ENCODE results near the gene PDE1A. TPM values are rescaled to one million over a fixed set of nuclear protein-coding genes. Genes with fewer than 3 reads are reported as not detected.

PDE1A gene
- polyA plus RNA-seq, 1 of the 3 experiments (the other 2 are of a cell fraction), result 0.08 TPM

DNA sequence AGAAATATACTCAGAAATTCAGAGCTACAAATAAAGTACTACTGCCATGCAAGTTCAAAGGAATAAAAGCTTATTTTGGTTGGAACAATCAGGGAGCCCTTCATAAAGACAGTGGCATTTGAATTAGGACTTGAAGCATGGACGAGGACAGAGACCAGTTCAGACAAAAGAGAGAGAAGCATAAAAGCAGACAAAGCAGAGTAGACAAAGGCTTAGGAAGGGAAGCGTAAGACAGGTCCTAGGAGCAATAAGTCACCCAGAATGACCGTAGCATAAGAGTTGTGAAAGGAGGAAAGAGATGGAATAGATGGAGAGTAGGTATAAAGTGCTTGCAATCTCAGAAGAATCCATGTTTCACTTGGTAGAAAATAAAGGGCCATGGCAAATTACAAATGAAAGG, 14.0 kb downstream of the PDE1A start:
- CTCF ChIA-PET, result no interaction called here
- Histone ChIP-seq H4K20me1 (ENCODE audit: insufficient read depth) (no peaks in the 10 kb centered on the region), H3K79me2 (ENCODE audit: insufficient read depth) (no peaks in the 10 kb centered on the region), H3K27me3 (ENCODE audit: insufficient read depth) (no peaks in the 10 kb centered on the region), H3K9me3 (no peaks in the 10 kb centered on the region), H3K4me1 (ENCODE audit: control insufficient read depth in 1 of 2, insufficient read depth in 2 of 2, low read depth in 1 of 2, low read length in 1 of 2) (peaks cover 0 to 2% of the 10 kb centered on the region in 2 experiments; a peak in 1 of 4 replicates), H3K27ac (ENCODE audit: low read depth in 2 of 2, low read length in 1 of 2) (no peak overlapping the region), H3K9me2 (no peaks in the 10 kb centered on the region), H3K9ac (no peak overlapping the region), H2AFZ (ENCODE audit: low read depth) (no peak overlapping the region), H3K36me3 (replicated peaks in 1 of 2; ENCODE audit: control insufficient read depth in 1 of 2, insufficient read depth in 2 of 2, low read length in 1 of 2) (no peaks in the 10 kb centered on the region), H3K4me2 (no peak overlapping the region), H3F3A (replicated peaks; ENCODE audit: insufficient read depth) (no peaks in the 10 kb centered on the region), H3K4me3 (ENCODE audit: low read depth in 2 of 2, low read length in 1 of 2) (no peak overlapping the region)
- WGBS (ENCODE audit: low lambda C conversion rate), result 73% methylated on average over 3 of the region's 3 CpGs
- POLR2A ChIA-PET, result no interaction called here
- TF ChIP-seq MXI1 (IDR thresholded peaks at IDR 0.05; ENCODE audit: low read depth, low read length) (no peak), EP300 (IDR thresholded peaks at IDR 0.05; ENCODE audit: borderline replicate concordance in 1 of 2, low read depth in 1 of 2, low read length in 1 of 2) (no peak), YY1 (IDR thresholded peaks at IDR 0.05; ENCODE audit: low read depth) (no peak), RFX5 (IDR thresholded peaks at IDR 0.05; ENCODE audit: low read length) (no peak), CHD2 (IDR thresholded peaks at IDR 0.05; ENCODE audit: low read length, partially characterized antibody) (no peak), RAD21 (IDR thresholded peaks at IDR 0.05; ENCODE audit: low read length) (no peak), SIN3A (IDR thresholded peaks at IDR 0.05; ENCODE audit: borderline replicate concordance, low read depth, low read length) (no peak)
- TF ChIP-seq, protein P1, sequence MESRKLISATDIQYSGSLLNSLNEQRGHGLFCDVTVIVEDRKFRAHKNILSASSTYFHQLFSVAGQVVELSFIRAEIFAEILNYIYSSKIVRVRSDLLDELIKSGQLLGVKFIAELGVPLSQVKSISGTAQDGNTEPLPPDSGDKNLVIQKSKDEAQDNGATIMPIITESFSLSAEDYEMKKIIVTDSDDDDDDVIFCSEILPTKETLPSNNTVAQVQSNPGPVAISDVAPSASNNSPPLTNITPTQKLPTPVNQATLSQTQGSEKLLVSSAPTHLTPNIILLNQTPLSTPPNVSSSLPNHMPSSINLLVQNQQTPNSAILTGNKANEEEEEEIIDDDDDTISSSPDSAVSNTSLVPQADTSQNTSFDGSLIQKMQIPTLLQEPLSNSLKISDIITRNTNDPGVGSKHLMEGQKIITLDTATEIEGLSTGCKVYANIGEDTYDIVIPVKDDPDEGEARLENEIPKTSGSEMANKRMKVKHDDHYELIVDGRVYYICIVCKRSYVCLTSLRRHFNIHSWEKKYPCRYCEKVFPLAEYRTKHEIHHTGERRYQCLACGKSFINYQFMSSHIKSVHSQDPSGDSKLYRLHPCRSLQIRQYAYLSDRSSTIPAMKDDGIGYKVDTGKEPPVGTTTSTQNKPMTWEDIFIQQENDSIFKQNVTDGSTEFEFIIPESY (IDR thresholded peaks at IDR 0.05; ENCODE audit: borderline replicate concordance, low read depth), result no peak
- TF ChIP-seq, protein P2, sequence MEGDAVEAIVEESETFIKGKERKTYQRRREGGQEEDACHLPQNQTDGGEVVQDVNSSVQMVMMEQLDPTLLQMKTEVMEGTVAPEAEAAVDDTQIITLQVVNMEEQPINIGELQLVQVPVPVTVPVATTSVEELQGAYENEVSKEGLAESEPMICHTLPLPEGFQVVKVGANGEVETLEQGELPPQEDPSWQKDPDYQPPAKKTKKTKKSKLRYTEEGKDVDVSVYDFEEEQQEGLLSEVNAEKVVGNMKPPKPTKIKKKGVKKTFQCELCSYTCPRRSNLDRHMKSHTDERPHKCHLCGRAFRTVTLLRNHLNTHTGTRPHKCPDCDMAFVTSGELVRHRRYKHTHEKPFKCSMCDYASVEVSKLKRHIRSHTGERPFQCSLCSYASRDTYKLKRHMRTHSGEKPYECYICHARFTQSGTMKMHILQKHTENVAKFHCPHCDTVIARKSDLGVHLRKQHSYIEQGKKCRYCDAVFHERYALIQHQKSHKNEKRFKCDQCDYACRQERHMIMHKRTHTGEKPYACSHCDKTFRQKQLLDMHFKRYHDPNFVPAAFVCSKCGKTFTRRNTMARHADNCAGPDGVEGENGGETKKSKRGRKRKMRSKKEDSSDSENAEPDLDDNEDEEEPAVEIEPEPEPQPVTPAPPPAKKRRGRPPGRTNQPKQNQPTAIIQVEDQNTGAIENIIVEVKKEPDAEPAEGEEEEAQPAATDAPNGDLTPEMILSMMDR (IDR thresholded peaks at IDR 0.05), result no peak
- TF ChIP-seq, protein P3, sequence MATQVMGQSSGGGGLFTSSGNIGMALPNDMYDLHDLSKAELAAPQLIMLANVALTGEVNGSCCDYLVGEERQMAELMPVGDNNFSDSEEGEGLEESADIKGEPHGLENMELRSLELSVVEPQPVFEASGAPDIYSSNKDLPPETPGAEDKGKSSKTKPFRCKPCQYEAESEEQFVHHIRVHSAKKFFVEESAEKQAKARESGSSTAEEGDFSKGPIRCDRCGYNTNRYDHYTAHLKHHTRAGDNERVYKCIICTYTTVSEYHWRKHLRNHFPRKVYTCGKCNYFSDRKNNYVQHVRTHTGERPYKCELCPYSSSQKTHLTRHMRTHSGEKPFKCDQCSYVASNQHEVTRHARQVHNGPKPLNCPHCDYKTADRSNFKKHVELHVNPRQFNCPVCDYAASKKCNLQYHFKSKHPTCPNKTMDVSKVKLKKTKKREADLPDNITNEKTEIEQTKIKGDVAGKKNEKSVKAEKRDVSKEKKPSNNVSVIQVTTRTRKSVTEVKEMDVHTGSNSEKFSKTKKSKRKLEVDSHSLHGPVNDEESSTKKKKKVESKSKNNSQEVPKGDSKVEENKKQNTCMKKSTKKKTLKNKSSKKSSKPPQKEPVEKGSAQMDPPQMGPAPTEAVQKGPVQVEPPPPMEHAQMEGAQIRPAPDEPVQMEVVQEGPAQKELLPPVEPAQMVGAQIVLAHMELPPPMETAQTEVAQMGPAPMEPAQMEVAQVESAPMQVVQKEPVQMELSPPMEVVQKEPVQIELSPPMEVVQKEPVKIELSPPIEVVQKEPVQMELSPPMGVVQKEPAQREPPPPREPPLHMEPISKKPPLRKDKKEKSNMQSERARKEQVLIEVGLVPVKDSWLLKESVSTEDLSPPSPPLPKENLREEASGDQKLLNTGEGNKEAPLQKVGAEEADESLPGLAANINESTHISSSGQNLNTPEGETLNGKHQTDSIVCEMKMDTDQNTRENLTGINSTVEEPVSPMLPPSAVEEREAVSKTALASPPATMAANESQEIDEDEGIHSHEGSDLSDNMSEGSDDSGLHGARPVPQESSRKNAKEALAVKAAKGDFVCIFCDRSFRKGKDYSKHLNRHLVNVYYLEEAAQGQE (IDR thresholded peaks at IDR 0.05; ENCODE audit: low read depth, low read length), result no peak
- no peak for DNase-seq

Data from SK-N-SH (cell line).